ENCODE results near the gene TBL1X. TPM values are rescaled to one million over a fixed set of nuclear protein-coding genes. Genes with fewer than 3 reads are reported as not detected.

The TBL1X gene
- polyA plus RNA-seq, 1 donor (not counting 4 experiments of a cell fraction or from before 2014, with no cell fraction given): 2.2 TPM

DNA sequence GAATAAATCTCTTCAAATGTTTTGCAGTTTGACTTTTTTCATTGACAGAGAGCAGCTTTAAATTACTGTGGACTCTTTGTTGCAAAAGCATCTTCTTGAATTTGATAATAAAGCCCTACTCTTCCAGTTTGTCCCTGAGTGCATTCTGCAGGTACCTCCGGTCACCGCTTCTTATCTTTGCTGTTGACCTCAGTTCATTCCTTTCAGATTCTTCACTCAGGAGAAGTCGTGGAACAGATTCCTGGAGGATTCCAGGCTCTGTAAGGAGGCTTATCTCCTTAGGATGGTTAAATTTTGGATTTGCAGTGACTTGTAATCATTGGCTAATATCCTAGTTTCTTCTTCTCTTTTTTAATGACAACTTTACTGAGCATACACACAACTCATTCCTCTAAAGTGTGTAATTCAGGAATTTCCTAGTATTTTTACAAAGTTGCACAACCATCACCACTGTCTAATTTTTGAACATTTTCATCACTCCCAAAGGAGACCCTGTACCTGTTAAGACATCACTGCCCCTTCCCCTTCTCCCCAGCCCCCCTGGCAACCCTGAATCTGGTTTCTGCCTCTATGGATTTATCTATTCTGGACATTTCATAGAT, 22.0 kb downstream of the TBL1X start:
- Histone ChIP-seq H3K36me3 (ENCODE audit: control insufficient read depth in 2 of 2, extremely low read depth in 1 of 2, insufficient read depth in 2 of 2, low read length in 2 of 2) (no peaks in the 10 kb centered on the region), H3K9me1 (ENCODE audit: control insufficient read depth, extremely low read depth, insufficient read depth, low read length) (no peaks in the 10 kb centered on the region), H3K27me3 (ENCODE audit: control insufficient read depth, extremely low read depth, insufficient read depth, low read length) (no peaks in the 10 kb centered on the region), H3K27ac (ENCODE audit: control insufficient read depth, insufficient read depth, low read length) (no peak overlapping the region), H3K79me2 (ENCODE audit: control insufficient read depth, insufficient read depth, low read length) (no peaks in the 10 kb centered on the region), H3K9me3 (ENCODE audit: control insufficient read depth, low read depth, low read length) (no peaks in the 10 kb centered on the region), H3K4me1 (ENCODE audit: control insufficient read depth, extremely low read depth, insufficient read depth, low read length) (no peaks in the 10 kb centered on the region), H4K20me1 (ENCODE audit: control insufficient read depth, extremely low read depth, insufficient read depth, low read length) (no peaks in the 10 kb centered on the region), H3K9ac (ENCODE audit: control insufficient read depth, extremely low read depth, insufficient read depth, low read length) (no peak overlapping the region), H2AFZ (ENCODE audit: control insufficient read depth, low read length) (no peak overlapping the region), H3K4me2 (ENCODE audit: control insufficient read depth, extremely low read depth, insufficient read depth, low read depth, low read length) (no peak overlapping the region), H3K4me3 (ENCODE audit: control insufficient read depth in 2 of 3, extremely low read depth in 1 of 3, insufficient read depth in 2 of 3, low read depth in 1 of 3, low read length in 3 of 3) (no peak overlapping the region)
- dilution Hi-C loops (cut with MboI; ENCODE audit: extremely low pct_ligation_motif_present, low sequenced_read_pairs): no loop called here
- no peak for TF ChIP-seq EZH2 (IDR thresholded peaks at IDR 0.05; ENCODE audit: low read length)
- TF ChIP-seq, protein P1, sequence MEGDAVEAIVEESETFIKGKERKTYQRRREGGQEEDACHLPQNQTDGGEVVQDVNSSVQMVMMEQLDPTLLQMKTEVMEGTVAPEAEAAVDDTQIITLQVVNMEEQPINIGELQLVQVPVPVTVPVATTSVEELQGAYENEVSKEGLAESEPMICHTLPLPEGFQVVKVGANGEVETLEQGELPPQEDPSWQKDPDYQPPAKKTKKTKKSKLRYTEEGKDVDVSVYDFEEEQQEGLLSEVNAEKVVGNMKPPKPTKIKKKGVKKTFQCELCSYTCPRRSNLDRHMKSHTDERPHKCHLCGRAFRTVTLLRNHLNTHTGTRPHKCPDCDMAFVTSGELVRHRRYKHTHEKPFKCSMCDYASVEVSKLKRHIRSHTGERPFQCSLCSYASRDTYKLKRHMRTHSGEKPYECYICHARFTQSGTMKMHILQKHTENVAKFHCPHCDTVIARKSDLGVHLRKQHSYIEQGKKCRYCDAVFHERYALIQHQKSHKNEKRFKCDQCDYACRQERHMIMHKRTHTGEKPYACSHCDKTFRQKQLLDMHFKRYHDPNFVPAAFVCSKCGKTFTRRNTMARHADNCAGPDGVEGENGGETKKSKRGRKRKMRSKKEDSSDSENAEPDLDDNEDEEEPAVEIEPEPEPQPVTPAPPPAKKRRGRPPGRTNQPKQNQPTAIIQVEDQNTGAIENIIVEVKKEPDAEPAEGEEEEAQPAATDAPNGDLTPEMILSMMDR (optimal IDR thresholded peaks at IDR 0.05 in 1 of 3, IDR thresholded peaks at IDR 0.05 in 1 of 3, conservative IDR thresholded peaks at IDR 0.05 in 1 of 3; ENCODE audit: extremely low read depth in 1 of 3, insufficient read depth in 2 of 3, low read length in 3 of 3): no peak
- no peak for DNase-seq (ENCODE audit: low read depth, low spot score)
- no peak for FAIRE-seq

DNA sequence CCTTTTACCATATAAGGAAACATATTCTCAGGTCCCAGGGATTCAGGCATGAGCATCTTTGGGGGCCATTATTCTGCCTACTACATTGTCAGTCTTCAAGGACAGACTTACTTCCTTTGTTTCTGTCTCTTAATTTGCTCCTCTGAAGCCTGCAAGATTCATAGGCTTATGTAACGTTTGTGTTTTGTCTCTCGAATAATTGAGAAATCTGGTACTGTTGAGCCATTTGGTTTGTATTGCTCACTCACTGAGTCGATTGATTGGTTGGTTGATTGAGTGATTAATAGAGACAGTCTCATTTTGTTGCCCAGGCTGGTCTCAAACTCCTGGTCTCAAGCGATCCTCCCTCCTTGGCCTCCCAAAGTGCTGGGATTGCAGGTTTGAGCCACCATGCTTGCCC, 23.7 kb downstream of the TBL1X start:
- Histone ChIP-seq H3K27me3 (ENCODE audit: control insufficient read depth, extremely low read depth, insufficient read depth, low read length) (no peaks in the 10 kb centered on the region), H4K20me1 (ENCODE audit: control insufficient read depth, extremely low read depth, insufficient read depth, low read length) (no peaks in the 10 kb centered on the region), H3K36me3 (ENCODE audit: control insufficient read depth in 2 of 2, extremely low read depth in 1 of 2, insufficient read depth in 2 of 2, low read length in 2 of 2) (no peaks in the 10 kb centered on the region), H3K9me3 (ENCODE audit: control insufficient read depth, low read depth, low read length) (no peaks in the 10 kb centered on the region), H2AFZ (ENCODE audit: control insufficient read depth, low read length) (no peak overlapping the region), H3K4me1 (ENCODE audit: control insufficient read depth, extremely low read depth, insufficient read depth, low read length) (no peaks in the 10 kb centered on the region), H3K27ac (ENCODE audit: control insufficient read depth, insufficient read depth, low read length) (no peak overlapping the region), H3K4me2 (ENCODE audit: control insufficient read depth, extremely low read depth, insufficient read depth, low read depth, low read length) (no peak overlapping the region), H3K9me1 (ENCODE audit: control insufficient read depth, extremely low read depth, insufficient read depth, low read length) (no peaks in the 10 kb centered on the region), H3K9ac (ENCODE audit: control insufficient read depth, extremely low read depth, insufficient read depth, low read length) (no peak overlapping the region), H3K79me2 (ENCODE audit: control insufficient read depth, insufficient read depth, low read length) (no peaks in the 10 kb centered on the region), H3K4me3 (ENCODE audit: control insufficient read depth in 2 of 3, extremely low read depth in 1 of 3, insufficient read depth in 2 of 3, low read depth in 1 of 3, low read length in 3 of 3) (no peak overlapping the region)
- TF ChIP-seq, protein P1 (optimal IDR thresholded peaks at IDR 0.05 in 1 of 3, IDR thresholded peaks at IDR 0.05 in 1 of 3, conservative IDR thresholded peaks at IDR 0.05 in 1 of 3; ENCODE audit: extremely low read depth in 1 of 3, insufficient read depth in 2 of 3, low read length in 3 of 3): no peak
- TF ChIP-seq EZH2 (IDR thresholded peaks at IDR 0.05; ENCODE audit: low read length): no peak
- DNase-seq (ENCODE audit: low read depth, low spot score): no peak
- no peak for FAIRE-seq
- dilution Hi-C loops (cut with MboI; ENCODE audit: extremely low pct_ligation_motif_present, low sequenced_read_pairs): no loop called here

Measured in keratinocyte (primary cell).